HG02981 (cell line): ENCODE measurements around the gene CDK5.

Experiments
- ATAC-seq: cut with Tn5 transposase; IDR thresholded peaks from one replicate; pipeline ENCODE4 v1.9.1; 2021; ENCODE audit warnings: mild to moderate bottlenecking, moderate library complexity; ENCODE audit not compliant: unreplicated experiment

The CDK5 gene

DNA sequence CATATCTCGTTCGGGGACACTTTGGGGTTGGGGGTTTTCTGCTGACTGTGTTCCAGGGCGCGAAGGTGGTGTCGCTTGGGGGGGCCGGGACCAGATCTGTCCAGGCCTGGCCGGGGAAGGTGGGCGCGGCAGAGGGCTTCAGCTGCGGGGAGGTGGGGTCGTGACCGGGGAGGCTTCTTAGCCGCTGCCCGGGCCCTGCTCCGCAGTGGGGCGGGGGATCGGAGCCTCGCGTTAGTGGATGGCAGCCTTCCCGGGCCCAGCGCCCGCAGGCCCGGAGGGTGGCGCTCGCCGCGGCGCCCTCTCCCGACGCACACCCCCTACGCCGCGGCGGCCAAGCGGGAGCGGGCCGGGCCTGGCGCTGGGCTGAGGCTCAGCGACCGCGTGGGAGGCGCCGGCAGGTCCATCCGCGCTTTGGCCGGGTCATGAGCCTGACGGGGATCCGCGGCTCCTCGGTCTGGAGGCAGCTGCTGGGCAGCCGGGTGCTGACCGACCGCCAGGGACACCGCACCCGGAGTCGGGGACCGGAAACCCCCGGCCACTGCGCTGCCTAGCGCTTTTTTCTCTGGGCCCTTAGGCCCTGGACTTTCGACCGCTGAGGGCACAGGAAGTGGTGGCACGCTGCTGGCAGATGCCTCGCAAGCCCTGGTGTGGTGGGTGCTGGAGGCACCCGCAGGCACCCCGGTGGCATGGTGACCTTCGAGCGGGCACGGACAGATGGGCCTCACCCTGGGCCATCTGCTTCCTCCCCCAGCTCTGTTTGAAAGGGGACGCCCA is 29.7 kb upstream of the CDK5 start:
- no peak for ATAC-seq

DNA sequence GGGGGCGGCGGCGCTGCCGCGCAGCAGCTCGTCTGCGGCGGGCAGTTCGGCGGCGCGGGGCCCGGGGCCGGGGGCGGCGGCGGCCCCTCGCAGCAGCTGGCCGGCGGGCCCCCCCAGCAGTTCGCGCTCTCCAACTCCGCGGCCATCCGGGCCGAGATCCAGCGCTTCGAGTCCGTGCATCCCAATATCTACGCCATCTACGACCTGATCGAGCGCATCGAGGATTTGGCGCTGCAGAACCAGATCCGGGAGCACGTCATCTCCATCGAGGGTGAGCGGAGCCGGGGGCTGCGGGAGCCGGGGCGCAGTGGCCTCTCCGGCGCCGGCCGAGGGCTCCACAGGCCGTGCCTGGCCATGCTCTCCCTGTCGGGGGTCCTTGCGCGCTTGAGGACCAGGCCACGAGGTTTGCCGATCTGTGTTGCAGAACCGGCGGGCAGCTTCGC is 29.1 kb upstream of the CDK5 start:
- no peak for ATAC-seq

DNA sequence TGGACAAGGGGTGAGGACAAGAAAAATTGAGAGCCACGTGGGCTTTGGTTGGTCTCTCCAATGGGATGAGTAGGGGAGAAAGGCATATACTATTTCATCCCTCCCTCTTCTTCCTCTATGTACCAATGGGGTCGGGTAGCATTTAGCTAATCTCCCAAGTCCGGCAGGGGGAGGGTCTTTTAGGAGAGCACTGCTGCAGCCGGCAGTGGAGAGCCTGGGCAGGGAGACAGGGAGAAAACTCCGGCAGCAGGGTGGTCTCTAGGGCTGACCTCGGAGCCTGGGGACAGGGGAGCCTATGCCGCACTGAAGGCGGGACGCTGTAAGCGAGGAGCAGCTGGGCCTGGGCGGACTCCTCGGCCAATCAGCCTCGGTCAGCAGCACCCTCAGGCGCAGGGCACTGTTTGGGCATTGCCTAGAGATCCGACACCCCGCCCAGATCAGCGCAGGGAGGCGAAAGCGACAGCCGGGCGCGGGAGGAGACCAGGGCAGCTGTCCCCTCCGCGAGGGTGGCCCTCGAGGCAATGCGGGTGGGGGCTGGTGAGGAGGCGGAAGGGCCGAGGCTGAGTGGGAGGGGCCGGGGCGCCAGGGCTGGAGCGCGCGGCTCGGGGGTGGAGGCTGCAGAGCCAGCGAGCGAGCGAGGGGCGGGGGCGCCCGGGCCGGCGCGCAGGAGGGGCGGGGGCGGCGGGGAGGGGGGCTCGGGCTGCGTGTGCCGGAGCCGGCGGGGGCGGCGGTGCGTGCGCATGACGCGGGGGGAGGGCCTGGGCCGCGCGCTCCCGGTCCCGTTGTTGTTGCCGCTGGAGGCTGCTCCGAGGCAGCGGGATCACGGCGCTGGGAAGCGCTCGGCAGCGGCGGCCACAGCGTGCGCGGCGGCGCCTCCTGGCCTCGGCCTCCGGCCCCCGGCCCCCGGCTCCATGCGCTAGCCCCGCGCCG is 28.3 kb upstream of the CDK5 start, which contains the start of gene AGAP3:
AGAP3 (plus strand) TSS at position 785 of the 930 bp plus-strand sequence. CDS start 267 bp downstream, outside the sequence.
- peak; percentile 46 for ATAC-seq

DNA sequence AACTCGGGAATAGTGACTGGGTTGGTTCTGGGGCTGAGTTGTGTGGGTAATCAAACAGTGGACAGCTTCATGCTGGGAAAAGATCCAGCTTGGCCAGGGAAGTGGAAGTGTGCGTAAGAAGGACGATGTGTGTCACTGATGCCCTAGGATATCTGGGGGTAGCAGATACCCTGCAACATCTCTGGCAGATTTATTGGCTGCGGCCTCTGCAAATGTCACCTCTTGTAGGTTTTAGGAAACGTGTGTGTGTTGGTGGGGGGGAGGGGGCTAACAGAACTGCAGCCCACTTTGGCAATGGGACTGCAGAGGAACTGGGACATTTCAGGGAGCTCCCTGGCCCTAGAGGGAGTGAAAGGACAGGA is 27.6 kb upstream of the CDK5 start:
- no peak for ATAC-seq

DNA sequence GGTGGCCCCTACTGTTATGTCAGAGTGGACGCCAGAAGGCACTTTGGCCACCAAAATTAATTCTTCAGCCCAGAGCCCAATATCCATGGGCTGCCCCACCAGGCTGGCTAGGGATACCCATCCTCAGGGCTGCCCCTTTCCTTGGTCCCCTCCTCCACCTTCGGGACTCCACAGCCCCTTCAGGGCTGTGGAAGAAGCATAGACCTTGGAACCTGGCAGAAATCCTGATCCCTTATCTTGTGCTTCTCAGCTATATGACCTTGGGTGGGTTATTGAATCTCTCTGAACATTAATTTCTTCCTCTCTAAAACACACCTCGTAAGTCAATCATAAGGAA is 26.1 kb upstream of the CDK5 start:
- no peak for ATAC-seq

DNA sequence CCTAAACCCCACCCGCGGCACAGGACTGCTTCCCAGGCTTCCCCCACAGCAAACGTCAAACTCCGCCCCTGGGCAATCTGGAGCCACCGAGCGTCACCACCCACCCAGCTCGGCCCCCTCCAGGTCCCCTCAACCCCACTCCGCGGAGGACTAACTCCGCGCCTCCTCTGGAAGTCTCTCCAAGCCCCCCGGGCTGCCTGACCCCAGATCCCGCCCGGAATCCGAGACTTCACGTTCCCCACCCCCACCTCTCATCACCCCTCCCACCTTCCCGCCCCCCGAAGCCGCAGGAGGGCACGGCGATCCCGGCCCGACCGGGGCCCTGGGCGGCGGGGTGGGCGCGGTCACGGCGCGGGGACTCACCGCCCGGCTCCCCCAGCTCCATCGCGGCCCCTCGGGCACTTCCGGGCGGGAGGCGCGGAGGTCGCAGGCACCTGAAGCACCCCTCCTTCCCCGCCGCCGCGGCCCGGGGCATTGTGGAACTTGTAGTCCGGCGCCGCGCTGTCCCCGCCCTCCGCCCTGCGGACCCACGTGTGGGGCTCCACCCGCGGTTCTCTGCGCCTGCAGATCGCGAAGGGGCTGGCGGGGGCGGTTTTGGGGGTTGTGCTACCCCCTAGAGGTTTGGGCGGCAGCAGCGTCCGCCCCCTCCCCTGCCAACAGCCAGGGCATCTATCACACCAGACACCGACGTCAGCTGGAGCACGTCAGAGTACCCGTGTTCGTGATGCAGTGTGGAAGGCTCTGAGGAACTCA is 25.6 kb upstream of the CDK5 start, which contains the start of gene TMUB1:
TMUB1 (minus strand) TSS at position 423 of the 753 bp plus-strand sequence. CDS start 930 bp downstream, outside the sequence.
- peak; percentile 41 for ATAC-seq

DNA sequence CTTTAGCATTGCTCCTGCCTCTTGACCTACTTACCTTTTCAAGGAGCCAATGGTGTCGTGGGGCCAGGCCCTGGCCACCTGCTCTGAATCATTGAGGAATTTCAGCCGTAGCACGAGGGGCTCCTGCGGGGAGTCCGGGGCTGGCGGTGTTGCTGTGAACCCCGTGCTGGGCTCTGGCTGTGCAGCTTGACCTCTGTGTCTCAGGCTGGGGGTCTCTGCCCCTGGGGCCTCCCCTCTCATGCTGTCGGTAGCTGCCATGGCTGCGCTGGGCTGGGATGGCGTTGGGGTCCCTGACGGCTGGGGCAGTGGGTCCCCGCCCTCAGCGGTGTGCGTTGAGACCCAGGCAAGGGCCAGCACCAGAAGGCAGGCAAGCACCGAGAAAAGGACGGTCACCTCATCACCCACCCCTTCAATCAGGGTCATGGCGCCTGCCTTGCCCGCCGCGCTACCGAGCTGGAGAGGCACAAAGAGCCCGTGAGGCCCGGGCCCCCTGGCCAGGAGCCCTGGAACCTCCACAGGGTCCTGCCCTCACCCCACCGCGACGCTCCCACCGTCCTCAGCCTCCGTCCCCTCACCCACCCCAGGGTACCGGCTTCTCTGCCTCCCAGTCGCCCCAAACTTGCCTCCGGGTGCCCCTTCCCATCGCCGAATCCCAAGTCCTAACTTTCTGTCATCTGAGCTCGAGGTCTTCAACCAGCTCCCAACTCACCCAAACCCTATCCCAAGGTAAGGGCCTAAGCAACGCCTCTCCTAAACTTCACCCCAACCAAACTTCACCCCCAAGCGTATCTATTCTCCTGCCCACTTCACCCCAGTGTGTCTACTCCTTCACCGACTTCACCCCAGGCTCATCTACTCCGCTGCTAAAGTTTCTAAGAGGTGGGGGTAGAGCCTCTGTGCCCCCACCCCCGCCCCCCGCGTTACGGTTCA is 24.7 kb upstream of the CDK5 start:
- ATAC-seq, result no peak

DNA sequence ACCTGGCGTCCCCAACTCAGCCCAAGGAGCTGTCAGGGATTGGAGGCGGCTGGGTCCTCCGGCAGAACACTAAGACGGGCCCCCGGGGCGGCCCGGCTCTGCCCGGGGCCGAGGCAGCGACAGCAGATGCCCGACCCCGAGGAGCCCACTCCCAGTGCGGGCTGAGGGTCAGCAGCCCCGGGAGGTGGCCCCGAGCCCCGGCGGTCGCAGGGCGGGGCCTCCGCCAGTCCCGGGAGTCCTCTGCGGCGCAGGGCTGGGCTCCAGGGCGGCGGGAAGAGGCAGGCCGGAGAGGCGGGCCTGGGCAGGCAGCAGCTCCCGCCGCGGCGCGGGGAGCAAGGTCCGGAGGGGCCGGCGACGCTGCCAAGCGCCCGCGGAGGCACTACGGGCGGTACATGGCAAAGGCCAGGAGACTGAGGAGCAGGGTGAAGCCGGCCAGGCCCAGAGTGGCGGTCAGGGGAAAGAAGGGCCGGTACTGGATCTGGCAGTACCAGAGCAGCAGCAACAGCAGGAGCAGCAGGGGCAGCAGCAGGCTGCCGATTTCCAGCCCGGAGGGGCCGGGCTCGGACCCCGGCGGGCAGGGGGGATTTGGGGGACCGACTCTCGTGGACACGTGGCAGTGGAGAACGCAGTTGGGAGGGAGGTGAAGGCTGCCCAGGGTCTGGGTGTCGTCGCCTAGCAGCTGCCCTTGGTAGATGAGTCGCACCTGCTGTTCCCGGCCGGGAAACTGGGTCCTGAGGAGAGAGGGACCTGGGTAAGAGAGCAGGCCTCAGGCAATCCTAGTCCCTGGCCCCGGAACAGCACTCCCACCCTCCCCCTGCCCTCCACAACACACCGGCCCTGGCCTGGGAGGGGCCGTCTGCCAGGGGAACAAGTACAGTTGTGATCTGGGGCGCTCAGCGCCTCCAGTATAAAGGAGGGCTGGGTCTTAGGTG is 23.7 kb upstream of the CDK5 start:
- no peak for ATAC-seq

DNA sequence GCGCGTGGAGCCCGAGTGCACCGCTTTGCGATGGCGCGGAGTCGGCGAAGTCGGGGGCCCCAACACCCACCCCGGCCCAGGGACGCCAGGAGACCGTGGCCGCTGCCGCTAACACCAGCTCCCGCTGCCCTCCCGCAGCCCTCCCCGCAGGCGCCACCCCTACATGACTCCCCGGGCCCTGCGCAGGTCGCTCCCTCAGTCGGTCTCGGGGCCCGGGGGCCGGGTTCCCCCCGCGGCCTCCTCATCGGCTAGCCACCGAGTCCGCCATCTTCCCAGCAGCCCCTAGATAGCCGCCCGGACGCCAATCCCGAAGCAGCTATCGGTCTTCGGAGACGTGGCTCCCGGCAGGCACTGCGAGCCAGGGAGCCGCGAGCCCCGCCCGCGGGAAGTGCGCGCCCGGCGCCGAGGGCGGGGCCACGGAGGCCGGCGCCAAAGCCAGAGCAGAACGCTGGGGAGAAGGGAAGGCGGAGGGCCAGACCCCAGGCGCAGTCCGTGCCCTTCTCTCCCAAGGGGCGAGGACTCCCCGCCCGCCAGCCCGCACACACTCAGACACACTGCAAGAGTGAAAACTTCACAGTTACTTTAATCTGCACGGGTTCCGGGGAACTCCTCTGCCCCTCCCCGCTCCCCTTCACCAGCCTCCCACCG is 22.9 kb upstream of the CDK5 start, which contains the start of gene FASTK:
FASTK (minus strand) TSS at position 288 of the 648 bp plus-strand sequence; CDS start at position 245, 43 bp downstream.
- ATAC-seq, result peak; percentile 74

DNA sequence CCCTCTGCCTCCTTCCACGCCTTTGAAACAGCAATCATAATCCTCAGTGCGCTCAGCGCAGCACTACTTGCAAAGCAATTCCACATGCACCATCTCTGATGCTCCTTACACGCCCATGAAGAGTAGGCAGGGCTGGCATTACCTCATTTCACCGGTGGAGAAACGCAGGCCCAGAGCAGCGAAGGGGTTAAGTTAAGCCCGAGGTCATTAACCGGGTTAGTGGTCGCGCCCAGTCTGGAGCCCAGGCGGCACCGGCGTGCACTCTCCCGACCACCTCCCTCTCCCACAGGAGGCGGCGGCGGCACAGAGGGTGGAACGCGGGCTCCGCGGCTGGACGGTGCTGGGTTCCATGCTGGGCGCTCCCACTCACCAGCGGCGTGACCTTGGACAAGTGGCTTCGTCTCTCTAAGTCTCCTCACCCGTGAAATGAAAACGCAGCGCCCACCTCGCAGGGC is 22.4 kb upstream of the CDK5 start:
- peak; percentile 2 for ATAC-seq

DNA sequence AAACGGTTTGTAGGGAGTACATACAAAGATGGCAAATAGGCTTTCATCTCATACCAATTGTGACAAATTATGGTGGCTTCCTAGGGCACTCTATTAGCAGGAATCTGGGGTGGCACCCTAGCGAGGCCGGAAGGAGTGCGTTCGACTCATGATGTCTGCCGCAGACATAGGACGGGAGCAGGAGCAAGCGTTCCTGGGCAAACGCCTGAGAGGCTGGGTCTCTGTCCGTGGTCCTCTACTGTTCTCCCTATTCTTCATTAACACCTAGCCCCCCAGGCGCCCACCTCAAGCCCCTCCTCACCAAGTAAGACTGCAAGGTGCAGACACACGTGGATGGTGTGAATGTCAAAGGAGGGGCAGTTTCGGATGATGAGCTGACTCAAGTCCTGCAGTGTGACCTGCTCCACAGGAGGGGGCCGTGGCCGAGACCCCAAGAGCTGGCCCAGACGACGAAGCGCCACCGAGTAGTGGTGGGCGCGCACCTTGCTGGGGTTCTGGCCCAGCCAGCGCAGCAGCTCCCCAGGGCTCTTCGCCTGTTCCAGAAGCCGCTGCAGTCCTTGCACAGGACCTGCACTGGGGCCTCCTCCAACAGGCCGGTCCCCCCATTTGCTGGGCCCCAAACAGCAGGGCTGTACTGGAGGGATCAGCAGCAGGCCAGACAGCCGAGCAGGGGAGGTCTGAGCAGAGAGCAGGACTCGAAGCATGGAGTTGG is 21.7 kb upstream of the CDK5 start:
- no peak for ATAC-seq

DNA sequence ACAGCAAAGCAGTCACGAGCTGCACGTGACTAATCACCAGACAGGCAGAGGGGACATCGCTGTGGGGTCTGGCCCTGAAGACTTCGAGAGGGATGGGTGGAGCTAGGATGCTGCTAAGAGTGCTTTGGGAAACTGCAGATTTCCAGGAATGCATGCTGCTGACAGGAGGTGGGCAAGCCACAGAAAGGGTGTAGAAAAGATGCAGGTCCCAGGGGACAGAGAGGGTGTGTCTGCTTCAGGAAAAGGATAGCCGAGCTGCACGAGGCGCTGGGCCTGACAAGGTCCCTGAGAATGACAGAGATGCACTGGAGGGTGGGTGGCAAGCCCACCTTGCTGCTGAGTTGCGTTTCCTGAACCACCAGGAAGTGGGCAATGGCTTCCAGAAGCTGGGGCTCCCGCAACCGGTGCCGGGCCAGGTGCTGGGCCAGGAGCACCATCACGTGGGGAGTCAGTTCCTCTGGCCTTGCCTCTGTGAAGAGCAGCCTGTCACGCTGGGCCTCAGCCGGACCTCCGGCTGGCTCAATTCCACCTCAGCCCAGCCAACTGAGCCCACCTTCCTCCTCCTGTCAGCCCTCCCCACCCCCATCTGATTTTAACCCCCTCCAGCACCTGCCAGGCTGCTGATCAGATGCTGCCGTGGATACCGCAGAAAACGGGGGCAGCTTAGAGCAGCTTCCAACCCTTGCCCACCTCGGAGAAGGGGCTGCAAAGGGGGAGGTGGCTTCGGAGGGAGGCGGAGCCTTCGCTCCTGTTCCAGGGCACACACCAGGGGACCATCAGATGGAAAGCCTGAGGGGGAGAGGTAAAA is 20.7 kb upstream of the CDK5 start:
- no peak for ATAC-seq

DNA sequence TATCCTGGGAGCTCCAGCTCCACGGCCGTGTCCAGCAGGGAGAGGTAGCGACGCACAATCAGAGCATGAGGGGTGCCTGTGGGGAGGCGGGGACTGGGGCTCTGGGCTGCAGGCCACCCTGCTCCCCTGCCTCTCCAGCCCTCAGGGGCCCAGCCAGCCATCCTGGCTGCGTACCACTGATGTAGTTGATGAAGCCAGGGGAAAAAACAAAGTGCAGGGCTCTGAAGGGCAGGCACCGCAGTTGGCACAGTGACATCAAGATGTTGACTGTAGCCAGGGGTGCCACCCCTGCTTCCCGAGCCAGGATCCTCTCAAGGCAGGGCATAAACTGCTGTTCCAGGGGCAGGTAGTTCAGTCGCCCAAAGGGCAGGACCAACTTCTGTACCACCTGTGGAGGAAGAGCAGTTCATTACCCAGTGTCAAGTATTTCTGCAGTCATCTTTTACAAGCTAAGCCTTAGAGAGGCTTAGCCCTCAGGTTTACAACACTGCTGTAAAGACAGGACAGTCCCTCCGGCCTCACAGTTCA is 20.1 kb upstream of the CDK5 start:
- no peak for ATAC-seq

DNA sequence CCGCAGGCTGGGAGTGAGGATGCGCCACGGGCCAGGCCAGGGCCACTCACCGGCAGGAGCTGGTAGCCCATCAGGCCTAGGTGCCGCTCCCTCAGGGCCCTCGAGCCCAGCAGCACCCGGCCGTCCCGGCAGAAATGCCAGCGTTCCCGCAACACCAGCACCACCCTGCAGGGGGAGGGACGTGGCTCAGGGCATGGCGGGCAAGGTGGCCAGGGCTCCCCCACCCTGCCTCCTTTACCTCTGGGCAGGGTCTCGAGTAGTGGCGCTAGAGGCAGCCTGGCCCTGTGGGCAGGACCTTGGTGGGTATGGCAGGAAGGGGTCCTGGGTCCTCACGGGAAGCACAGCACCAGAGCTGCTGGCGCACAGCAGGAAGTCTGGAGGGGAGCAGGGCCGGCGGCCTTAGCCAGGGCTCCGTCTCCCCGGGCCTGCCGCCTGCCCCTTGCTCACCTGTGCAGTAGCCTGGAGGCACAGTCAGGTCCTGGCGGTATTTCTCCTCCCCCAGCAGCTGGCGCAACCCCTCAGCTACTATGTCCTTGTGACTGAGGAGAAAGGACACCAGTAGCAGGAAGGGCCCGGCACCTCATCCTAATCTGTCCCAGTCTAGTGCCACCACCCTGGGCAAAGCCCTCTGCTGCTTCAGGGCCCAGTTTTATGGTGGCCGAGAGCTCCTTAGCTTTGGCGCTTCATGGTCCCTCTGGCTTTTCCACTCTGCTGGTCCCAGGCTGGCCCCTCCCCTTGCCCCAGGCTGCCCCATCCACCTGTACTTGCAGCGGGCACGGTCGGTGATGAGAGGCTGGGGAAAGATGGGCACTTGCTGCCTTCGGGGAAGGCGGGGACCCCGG is 19.4 kb upstream of the CDK5 start:
- no peak for ATAC-seq

DNA sequence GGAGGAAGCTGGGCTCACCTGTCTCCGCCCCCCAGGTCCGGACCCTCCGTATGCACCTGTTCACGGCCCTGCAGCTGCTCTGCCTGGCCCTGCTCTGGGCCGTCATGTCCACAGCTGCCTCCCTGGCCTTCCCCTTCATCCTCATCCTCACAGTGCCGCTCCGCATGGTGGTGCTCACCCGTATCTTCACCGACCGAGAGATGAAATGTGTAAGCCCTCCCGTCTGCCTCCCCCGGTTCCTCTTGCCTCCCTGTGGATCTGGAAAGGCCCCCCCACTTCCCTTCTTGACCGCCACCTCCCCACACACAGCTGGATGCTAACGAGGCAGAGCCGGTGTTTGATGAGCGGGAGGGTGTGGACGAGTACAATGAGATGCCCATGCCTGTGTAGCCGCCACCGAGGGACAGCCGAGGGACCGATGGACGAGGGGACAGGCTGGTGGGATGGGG is 18.3 kb upstream of the CDK5 start:
- no peak for ATAC-seq

DNA sequence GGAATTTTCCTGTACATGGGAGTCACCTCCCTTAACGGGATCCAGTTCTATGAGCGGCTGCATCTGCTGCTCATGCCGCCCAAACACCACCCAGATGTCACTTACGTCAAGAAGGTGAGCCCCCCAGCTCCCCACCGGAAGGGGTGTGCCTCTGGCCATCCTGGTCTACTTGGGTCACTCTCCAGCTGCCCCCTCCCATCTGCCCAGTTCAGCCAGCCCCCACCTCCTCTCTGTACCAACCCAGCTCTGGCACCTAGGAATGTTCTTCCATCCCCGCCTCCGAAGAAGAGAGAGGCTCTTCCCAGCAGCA is 17.9 kb upstream of the CDK5 start:
- ATAC-seq, result no peak
